Tibial nerve (tissue), 4 donors: ENCODE measurements around the gene SF3B5.

Experiments used
- EP300 ChIP-seq, 2 donors: sonication (generic); formaldehyde crosslinking; IDR thresholded peaks; one replicate each; pipeline ENCODE4 v1.6.1; 2017; ENCODE audit warnings: antibody characterized with exemption in 2 of 2, mild to moderate bottlenecking in 1 of 2
- POLR2A ChIP-seq, 2 donors: fragments of 450-650 bp; IDR thresholded peaks; one replicate each; pipeline ENCODE4 v1.6.1; 2017; ENCODE audit warnings: antibody characterized with exemption in 2 of 2, mild to moderate bottlenecking in 2 of 2, moderate library complexity in 2 of 2
- TF ChIP-seq, protein P1 (sequence below), 5 experiments: fragments of 200-600 bp in 3 of 5; fragments of 450-650 bp in 2 of 5; sonication (generic) in 3 of 5; IDR thresholded peaks; one replicate each; pipeline ENCODE4 v1.5.1; 2016 to 2019; ENCODE audit warnings: antibody characterized with exemption in 5 of 5, mild to moderate bottlenecking in 3 of 5, moderate library complexity in 2 of 5

DNA sequence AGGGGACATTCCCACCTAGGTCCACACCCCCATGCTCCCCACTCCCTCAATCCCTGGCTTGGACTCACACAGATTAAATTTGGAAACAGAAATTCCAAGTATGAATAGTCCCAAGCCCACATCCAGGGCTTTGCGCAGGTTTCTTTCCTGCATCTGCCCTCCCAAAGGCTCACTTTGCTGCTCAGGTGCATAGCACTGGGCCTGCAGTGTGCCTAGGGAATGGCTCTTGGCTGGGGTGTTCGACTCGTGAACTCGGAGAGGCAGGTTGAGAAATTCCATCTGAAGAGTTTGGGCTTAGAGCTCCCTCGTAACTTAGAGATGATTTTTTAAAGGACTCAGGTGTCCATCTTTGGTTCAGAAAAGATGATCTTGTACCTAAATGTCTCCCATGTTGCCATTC lies 14.8 kb upstream of the SF3B5 start:
- TF ChIP-seq, protein P1, sequence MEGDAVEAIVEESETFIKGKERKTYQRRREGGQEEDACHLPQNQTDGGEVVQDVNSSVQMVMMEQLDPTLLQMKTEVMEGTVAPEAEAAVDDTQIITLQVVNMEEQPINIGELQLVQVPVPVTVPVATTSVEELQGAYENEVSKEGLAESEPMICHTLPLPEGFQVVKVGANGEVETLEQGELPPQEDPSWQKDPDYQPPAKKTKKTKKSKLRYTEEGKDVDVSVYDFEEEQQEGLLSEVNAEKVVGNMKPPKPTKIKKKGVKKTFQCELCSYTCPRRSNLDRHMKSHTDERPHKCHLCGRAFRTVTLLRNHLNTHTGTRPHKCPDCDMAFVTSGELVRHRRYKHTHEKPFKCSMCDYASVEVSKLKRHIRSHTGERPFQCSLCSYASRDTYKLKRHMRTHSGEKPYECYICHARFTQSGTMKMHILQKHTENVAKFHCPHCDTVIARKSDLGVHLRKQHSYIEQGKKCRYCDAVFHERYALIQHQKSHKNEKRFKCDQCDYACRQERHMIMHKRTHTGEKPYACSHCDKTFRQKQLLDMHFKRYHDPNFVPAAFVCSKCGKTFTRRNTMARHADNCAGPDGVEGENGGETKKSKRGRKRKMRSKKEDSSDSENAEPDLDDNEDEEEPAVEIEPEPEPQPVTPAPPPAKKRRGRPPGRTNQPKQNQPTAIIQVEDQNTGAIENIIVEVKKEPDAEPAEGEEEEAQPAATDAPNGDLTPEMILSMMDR (IDR thresholded peaks at IDR 0.05): no peak
- TF ChIP-seq POLR2A (IDR thresholded peaks at IDR 0.05): no peak
- no peak for TF ChIP-seq EP300 (IDR thresholded peaks at IDR 0.05)
